ENCODE results near the gene UBE2J2.

UBE2J2 gene

DNA sequence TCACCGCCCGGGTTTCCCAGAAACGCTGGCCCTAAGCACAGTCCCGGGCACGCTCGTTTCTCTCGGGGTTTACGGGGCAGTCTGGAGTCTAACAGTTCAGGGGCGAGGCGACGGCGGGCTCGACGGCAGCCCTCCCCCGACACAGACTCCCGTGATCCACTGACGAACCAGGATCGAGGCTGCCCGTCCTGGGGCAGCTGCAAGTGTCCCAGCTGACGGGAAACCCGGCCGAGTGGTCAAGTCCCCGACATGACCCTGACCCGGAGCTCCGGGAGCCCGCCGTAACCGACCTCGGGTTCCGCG is 494 bp downstream of the UBE2J2 start:
- in situ Hi-C loops (cut with MboI; ENCODE audit: low sequenced_read_pairs, unreplicated experiment), result loop anchor here (25.0 kb wide), 1 partner anchor 386 kb away; no protein-coding TSS in a partner anchor
- no peak for DNase-seq (ENCODE audit: low spot score)
- TF ChIP-seq, protein P1, sequence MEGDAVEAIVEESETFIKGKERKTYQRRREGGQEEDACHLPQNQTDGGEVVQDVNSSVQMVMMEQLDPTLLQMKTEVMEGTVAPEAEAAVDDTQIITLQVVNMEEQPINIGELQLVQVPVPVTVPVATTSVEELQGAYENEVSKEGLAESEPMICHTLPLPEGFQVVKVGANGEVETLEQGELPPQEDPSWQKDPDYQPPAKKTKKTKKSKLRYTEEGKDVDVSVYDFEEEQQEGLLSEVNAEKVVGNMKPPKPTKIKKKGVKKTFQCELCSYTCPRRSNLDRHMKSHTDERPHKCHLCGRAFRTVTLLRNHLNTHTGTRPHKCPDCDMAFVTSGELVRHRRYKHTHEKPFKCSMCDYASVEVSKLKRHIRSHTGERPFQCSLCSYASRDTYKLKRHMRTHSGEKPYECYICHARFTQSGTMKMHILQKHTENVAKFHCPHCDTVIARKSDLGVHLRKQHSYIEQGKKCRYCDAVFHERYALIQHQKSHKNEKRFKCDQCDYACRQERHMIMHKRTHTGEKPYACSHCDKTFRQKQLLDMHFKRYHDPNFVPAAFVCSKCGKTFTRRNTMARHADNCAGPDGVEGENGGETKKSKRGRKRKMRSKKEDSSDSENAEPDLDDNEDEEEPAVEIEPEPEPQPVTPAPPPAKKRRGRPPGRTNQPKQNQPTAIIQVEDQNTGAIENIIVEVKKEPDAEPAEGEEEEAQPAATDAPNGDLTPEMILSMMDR (IDR thresholded peaks at IDR 0.05; ENCODE audit: borderline replicate concordance, control extremely low read depth, extremely low read depth, insufficient read depth, missing control alignments), result no peak

DNA sequence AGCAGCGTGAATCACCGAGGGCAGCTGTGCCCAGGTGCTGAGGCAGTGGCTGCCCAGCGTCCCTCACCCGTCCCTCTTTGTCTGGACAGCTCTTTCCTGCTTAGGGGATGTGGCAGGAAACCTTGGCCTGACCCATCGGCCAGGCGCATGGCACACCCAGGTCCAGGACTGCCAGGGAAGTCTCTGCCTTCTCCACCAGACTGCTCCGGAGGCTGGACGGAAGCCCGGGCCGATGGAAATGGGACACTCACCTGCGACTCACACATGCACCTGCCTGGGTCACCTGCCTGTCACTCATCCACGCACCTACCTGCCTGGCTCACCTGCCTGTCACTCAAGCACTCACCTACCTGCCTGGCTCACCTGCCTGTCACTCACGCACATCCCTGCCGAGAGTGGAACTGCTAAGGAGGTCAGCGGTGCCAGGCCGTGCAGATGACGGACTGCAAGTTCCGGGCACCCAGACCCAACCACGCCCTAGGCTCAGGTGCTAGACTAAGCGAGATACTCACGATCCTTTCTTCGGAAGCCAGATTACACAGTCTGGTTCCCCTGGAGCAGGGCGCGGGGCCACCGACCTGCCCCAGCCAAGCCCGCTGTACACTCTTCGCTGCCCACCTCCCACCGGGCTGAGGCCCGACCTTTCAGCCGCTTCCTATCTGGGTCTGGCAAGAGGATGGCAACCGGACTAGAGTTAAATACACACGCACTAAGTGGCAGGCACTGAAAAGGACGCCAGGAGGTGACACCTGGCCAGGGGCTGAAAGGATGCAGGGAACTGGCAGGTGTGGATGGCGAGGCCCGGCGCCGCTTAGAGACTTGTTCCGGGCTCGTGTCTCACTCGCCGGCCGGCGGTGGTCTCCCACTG is 1.1 kb downstream of the UBE2J2 start:
- no peak for DNase-seq (ENCODE audit: low spot score)
- in situ Hi-C loops (cut with MboI; ENCODE audit: low sequenced_read_pairs, unreplicated experiment), result loop anchor here (25.0 kb wide), 1 partner anchor 385 kb away; no protein-coding TSS in a partner anchor
- TF ChIP-seq, protein P1 (IDR thresholded peaks at IDR 0.05; ENCODE audit: borderline replicate concordance, control extremely low read depth, extremely low read depth, insufficient read depth, missing control alignments), result no peak

DNA sequence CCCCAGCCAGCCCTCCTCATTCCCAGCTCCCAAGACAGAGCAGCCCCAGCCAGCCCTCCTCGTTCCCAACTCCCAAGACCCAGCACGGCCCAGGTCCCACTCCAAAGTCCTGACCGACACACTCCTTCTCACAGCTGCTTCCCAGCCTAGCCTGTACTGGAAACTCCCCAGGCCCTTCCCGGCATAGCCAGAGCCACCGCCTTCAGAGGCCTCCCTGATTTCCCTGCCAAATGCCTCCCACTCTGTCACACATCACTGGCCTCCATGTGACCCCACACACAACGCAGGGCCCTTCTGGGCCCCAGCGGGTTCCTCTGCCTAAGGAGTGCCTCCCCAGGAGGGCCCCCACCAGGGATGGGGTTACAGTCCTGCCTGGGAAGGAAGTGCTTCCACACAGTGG is 2.8 kb downstream of the UBE2J2 start:
- DNase-seq (ENCODE audit: low spot score), result no peak
- in situ Hi-C loops (cut with MboI; ENCODE audit: low sequenced_read_pairs, unreplicated experiment), result loop anchor here (25.0 kb wide), 1 partner anchor 384 kb away; no protein-coding TSS in a partner anchor
- TF ChIP-seq, protein P1 (IDR thresholded peaks at IDR 0.05; ENCODE audit: borderline replicate concordance, control extremely low read depth, extremely low read depth, insufficient read depth, missing control alignments), result no peak

DNA sequence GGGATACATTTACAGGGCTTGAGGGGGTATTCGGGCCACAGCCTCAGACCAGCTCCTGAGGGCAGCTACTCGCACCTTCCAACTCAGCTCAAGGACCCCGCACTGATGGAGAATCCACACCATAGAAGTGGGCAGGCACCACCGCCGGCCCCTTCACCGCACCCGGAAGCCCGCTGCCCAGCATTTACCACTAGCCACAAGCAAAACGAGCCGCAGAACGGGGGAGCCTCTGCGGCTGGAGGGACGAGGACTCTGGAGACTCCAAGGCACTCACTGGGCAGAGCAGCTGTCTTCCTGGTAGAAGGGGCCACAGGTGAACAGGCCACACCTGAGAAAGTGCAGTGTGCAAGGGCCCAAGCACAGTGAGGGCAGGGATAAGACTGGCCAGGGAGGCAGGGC is 5.4 kb downstream of the UBE2J2 start:
- DNase-seq (ENCODE audit: low spot score), result no peak
- TF ChIP-seq, protein P1 (IDR thresholded peaks at IDR 0.05; ENCODE audit: borderline replicate concordance, control extremely low read depth, extremely low read depth, insufficient read depth, missing control alignments), result no peak
- in situ Hi-C loops (cut with MboI; ENCODE audit: low sequenced_read_pairs, unreplicated experiment), result loop anchor here (25.0 kb wide), 1 partner anchor 381 kb away; no protein-coding TSS in a partner anchor

DNA sequence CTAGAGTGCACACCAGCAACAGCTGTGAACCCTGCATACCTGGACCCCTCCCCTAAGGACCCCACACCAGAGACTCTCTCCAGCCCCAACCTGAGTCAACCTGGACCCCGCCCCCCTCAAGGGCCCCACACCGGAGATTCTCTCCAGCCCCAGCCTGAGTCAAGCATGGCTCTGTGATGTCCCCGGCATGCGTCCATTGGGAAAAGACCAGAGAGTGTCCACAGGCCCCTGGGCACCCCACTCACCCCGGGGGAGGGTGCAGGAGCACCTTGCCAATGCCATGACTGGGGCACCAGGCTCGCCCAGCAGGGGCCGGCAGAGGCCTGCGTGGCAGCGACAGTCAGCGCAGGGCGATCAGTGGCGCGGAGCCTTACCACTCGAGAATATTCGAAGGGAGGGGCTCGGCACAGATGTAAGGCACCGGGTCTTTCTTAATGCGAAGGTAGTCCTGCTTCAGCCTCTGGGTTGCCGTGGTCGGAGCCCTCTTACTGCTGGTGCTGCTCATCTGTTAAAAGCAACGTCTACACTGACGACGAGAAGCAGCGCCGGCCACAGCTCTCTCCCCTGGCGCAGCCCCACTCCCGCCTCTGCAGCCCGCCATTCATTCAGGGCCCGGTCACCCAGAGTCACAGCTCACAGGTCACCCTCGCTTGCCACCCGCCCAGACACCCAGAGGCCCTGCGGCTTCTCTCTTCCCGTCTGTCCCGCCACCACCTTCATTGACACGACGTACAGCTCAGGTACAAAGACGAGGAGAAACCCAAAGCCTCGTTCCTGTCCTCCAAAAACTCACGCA is 6.0 kb downstream of the UBE2J2 start:
- TF ChIP-seq, protein P1 (IDR thresholded peaks at IDR 0.05; ENCODE audit: borderline replicate concordance, control extremely low read depth, extremely low read depth, insufficient read depth, missing control alignments), result no peak
- in situ Hi-C loops (cut with MboI; ENCODE audit: low sequenced_read_pairs, unreplicated experiment), result loop anchor here (25.0 kb wide), 1 partner anchor 380 kb away; no protein-coding TSS in a partner anchor
- DNase-seq (ENCODE audit: low spot score), result no peak

DNA sequence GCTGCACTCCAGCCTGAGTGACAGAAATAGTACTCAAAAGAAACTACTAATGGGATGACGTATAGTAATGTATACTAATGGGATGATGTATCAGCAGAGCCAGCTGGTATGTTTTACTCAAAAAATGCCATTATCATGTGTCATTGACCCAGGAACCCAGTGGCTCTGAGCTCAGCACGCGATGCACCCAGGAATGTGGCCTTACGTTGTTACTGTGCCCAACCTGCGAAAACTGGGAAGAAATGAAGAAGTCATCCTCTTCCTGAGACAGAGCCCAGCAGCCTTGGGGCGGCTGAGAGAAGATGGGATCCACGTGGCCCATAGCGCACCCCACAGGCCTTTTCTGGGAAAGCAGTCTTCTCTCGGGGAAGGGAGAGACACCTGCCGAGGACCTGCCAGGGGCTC is 8.8 kb downstream of the UBE2J2 start:
- TF ChIP-seq, protein P1 (IDR thresholded peaks at IDR 0.05; ENCODE audit: borderline replicate concordance, control extremely low read depth, extremely low read depth, insufficient read depth, missing control alignments), result no peak
- in situ Hi-C loops (cut with MboI; ENCODE audit: low sequenced_read_pairs, unreplicated experiment), result loop anchor here (25.0 kb wide), 1 partner anchor 378 kb away; no protein-coding TSS in a partner anchor
- no peak for DNase-seq (ENCODE audit: low spot score)
